Measurements from ENCODE around the gene NIPAL3.
"Not testable (repeated sequence)": the region's sequence is repeated elsewhere in the genome, so short reads cannot be mapped to it uniquely, and the experiment has no call there.

The NIPAL3 gene

DNA sequence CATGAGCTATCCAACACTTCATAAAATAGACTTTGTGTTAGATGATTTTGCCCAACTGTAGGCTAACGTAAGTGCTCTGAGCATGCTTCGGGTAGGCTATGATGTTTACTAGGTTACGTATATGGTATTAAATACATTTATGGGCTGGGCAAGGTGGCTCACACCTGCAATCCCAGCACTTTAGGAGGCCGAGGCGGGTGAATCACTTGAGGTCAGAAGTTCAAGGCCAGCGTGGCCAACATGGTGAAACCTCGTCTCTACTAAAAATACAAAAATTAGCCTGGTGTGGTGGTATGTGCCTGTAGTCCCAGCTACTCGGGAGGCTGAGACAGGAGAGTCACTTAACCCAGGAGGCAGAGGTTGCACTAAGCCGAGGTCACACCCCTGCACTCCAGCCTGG lies 77.3 kb downstream of the NIPAL3 start:
- not testable (repeated sequence) for DNase-seq

DNA sequence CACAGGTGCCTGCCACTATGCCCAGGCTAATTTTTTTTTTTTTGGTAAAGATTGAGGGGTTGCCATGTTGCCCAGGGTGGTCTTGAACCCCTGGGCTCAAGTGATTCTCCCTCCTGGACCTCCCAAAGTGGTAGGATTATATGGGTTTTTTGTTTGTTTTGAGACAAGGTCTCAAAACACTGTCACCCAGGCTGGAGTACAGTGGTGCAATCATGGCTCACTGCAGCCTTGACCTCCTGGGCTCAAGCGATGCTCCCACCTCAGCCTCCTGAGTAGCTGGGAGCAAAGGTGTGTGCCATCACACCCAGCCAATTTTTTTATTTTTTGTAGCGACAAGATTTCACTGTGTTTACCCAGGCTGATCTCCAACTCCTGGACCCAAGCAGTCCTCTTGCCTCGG lies 78.2 kb downstream of the NIPAL3 start:
- DNase-seq: no peak

DNA sequence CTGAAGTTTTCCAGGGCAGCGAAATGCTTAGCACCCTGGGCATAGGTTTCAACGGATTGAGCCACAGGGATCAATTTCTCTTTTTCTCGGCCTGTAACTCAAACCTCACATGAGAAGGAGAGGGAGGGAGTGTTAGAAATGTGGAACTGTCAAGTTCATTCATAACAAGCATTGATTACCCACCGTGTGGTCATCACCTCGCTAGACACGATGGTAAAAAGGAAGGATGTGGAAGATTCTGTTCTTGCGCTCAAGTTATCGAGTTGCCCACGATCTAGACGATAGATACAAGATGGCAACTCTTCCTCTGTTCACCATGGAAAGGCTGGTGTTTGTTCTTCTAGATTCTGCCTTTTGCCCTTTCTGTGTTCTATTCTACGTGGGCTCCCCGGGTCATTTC lies 83.0 kb downstream of the NIPAL3 start:
- no peak for DNase-seq

DNA sequence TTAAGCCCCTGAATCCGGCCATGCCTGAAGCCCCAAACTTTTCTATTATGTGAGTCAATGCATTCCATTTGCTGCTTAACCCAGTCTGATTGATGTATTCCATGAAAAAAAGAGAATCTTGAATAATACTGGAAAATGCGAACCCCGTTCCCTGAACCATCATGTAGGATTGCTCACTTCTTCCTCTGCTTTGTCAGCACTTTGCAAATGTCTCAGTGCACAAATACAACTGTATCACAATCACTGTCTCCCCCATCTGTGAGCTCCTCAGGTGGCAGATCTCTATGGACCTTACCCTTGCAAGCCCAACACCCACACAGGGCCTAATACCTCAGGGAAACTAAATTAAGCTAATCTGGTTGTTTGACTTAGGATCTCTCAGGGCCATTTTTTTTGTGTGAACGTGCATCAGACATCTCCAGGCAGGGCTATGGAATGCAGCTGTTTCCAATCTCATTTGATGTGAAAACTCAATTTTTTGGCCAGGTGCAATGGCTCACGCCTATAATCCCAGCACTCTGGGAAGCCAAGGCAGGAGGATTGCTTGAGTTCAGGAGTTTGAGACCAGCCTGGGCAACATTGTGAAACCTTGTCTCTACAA lies 84.9 kb downstream of the NIPAL3 start:
- DNase-seq: no peak

DNA sequence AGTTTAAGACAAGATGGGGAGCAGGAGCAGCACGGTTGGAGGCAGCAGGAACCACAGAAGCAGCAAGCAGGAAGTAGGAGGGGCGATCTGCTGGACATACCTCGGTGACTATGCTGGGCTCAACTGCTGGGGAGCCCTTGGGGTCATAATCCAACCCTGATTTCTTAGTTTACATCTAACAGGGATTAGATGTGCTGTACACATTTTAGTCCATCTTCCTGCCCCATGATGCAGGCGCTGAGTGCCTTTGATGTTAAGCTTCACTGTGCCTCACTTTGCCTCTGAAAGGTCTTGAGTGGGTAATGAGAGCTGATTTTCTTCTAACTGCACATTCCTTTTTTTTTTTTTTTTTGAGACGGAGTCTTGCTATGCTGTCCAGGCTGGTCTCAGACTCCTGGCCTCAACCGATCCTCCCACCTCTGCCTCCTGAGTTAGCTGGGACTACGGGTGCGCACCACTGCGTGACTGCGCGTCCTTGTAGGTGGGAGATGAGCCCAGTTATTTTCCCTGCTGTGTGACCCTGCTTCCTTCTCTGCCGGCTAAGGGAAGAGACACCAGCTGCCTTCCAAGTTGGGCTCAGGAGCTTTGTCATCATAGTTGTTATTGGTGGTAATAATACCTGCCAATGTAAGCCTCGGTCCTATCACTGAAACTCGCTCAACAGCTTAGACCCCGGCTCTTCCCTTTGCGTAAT lies 85.9 kb downstream of the NIPAL3 start:
- no peak for DNase-seq

DNA sequence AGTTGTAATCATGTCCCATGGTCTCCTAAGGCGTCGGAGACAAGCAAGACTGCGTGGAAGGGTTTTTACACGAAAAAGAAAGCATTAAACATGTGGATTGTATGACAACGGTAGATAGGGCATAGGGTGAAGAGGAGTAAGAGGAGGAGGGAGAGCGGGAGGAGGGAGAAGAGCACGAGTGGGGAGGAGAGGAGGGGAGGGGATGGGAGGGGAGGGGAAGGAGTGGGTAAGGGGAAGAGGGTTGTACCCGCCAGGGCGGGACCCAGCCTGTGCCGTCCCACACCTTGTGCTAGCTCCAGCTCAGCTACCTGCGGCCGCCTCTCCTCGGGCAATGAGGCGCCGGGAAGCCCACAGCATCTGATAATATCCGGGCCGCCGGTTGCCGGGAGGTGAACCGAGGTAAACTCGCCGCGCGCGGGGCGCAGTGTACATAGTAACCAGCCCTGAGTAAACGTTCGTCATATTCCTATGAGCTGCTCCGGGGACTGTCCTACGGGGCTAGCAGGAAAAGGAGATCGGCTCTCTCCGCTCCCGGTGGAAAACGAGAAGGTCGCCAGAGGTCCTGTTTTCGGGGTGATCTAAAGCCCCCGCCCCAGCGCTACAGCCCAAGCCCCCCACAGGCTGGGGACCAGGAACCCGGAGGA lies 86.6 kb downstream of the NIPAL3 start:
- peak in 1 of 2 donors; percentile 76 for DNase-seq

DNA sequence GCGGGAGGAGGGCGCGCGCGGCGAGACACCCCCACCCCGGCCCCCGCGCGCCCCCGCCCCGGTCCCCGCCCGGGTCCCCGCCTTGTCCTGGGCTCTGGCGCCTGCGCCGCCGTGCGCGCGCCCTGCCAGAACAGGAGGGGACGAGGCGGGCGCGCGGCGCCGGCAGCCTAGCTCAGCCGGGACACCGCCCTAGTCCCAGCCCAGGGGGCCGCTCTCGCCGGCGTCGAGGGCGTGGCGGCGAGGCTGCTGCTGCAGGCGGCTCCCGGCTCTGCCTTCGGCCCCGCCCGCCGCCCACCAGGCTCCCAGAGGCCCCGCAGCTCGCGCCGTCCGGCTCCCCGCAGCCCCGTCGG lies 87.1 kb downstream of the NIPAL3 start, which contains the start of gene RCAN3:
RCAN3 (plus strand) TSS at position 128 of the 350 bp plus-strand sequence. CDS start 11,537 bp downstream, outside the sequence.
- DNase-seq: peak in 1 of 2 donors; percentile 76

DNA sequence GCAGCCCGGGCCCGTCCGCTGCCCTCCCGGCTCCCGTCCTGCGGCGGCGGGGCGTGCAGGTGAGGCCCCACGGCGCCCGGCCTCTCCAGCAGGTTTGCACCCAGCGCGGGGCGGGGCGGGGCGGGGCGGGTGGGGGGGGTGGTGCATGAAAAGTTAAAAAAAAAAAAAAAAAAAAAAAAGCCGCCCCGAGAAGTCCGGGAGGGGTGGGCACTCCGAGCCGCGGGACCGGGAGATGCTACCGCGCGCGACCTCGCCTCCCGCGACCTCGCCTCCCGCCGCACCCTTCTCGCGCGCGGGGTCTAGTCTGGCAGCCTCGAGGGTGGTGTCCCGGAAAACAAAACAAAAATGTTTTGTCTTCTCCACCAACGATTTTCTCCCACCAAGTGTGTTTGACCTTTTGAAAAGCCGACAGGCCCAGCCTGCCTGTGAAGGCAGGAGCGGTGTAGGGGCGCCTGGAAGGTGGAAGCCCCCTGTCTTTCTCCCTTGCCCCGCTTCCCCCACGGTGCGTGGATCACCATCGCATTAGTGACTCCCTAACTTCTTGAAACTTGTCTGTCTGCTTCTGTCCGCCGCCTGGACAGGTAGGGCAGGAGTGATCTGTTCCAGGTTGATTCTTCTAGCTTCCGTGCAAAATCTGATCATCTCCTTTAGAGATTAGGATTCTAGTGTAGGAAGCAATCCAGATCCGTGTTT lies 87.6 kb downstream of the NIPAL3 start:
- no peak for DNase-seq

DNA sequence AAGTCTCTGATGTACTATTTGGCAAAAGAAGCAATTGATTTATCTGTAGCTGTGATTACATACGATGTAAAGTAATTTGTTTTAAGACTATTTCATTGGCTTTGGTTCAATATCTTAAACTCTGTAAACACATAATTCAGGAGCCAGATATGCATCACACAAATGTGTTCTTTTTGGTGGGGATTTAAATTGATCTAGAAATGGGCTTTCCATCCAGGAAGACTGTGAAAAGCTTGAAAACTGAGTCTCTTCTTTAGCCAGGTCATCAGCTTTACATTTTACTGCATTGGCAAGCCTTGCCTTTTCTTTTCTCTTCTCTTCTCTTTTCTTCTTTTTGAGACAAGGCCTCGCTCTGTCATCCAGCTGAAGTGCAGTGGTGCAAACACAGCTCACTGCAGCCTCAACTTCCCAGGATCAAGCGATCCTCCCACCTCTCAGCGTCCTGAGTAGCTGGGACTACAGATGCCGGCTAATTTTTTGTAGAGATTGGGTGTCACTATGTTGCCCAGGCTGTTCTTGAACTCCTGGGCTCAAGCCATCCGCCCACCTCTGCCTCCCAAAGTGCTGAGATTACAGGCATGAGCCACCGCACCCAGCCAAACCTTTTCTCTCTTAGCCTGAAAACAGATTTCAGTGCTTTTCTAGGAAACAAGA lies 88.4 kb downstream of the NIPAL3 start:
- DNase-seq: no peak

DNA sequence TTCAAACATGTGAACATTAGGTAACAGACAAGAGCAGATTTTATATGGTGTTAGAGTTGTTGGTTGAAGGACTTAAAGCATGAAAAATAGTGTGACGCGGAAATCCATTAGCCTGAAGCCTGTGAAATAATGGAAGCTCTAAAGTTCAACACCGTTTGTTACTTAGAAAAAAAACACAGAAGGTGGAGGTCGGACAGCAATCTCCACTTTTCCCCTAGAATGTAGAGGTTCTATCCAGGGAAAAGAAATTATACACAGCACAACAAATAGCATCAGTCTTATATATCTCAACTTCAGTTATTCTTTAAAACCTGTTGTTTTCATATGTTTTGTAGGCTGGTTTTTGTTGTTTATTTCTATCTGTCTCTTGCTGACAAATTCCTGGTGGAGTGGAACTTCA lies 89.0 kb downstream of the NIPAL3 start:
- no peak for DNase-seq

DNA sequence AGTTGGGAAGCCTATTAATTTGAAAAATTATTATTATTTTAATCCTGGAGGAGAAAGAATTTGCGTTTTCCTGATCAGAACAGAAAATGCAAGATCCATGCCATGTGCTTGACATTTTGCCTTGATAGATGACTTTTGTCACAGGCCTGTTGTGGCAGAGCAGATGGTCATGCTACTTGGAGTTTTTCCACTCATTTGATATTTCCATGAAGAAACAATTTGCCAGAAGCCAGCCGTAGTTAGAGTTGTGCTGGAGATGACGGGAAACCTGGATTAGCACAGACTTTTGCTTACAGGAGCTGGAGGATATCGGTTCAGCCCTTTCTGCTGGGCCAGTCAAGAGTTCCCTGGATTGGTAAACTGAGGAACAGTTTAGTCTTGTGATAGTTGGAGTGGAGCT lies 90.2 kb downstream of the NIPAL3 start:
- DNase-seq: no peak

DNA sequence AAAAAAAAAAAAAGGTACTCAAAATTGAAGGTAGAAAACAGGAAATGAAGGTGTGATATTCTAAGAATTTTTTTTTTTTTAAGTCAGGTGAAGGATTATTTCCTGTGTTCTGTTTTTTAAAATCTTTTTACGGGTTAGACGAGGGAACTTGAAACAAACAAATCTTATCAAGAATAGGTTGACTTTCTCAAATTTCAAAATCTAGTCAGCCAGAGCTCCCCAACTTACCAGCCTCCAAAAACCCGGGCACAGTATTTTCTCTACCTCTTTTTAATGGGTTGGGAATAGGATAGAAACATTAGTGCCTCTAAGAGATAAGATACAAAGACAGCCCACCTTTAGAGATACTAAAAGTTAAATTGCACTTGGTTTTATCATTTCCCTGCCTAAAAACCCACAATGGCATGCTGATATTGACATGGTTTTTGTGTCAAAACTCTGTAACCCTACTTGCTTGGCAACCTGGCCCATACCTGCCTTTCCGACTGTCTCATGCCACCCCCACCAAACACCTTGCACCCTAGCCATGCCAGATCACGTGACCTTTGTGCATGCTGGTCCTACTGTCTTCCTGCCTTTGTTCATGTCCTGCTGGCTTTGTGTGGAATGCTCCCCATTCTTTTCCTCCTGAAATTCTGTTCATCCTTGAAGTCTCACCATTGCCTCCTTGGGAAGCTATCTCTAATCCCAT lies 91.2 kb downstream of the NIPAL3 start:
- no peak for DNase-seq

DNA sequence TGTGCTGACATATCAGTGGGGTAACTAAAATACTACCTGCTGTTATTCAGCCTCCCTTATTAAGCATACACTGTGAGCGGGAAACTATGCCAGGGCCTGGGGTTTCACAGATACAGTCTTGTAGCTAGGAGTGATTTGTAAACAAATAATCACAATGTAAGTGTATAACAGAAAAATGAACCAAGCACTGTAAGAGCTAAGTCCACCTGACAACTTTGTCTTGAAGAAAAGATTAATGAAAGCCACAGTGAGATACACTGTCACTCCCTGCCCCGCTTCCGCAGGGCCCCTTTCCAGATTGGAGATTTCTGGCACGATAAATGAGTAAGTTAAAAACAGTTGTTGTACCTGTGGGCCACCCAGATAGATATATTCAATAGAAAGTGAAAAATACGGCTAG lies 91.8 kb downstream of the NIPAL3 start:
- no peak for DNase-seq

DNA sequence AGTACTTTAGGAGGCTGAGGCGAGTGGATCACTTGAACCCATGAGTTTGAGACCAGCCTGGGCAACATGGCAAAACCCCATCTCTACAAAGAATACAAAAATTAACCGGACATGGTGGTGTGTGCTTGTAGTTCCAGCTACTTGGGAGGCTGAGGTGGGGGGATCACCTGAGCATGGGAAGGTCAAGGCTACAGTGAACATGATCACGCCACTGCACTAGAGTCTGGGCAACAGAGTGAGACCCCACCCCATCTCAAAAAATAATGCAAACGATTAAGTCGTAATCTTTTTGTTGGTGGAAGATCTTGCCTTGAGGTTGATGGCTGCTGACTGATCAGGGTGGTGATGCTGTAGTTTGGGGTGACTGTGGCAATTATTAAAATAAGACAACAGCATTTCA lies 93.3 kb downstream of the NIPAL3 start:
- no peak for DNase-seq

DNA sequence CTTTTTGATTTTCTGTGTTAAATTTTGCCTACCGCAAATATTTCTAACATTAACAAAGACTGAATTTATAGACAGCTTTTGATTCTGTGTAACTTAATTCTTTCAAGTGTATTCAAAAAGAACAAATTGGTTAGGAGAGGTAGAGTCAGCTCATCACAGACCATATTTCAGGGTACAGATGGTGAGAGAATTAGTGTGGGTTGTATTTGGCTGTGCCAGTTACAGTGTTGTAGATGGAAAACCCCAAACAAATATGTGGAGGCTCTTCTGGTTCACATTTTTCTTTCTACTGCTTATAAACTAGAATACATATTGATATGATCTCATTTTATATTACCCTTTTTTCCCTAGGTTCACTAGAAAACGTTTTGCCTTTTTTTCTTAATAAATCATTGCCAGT lies 98.1 kb downstream of the NIPAL3 start:
- DNase-seq: no peak

DNA sequence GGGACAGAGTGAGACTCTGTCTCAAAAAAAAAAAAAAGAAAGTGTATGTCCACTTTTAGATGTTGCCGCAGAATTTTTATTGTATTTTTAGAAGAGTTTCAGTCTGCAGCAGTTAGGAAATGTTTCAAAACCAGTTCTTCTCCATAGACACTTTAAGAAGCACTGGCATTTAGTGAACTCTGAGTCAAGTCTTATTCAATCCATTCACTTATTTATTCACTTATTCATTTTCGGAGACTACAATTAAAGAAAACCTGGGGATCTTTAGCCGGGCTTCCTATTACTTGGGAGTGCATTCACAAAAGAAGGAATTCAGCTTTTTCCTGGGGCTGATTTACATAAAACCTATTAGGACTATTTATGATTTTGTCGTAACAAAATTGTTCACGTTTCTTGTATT lies 99.3 kb downstream of the NIPAL3 start:
- no peak for DNase-seq

DNA sequence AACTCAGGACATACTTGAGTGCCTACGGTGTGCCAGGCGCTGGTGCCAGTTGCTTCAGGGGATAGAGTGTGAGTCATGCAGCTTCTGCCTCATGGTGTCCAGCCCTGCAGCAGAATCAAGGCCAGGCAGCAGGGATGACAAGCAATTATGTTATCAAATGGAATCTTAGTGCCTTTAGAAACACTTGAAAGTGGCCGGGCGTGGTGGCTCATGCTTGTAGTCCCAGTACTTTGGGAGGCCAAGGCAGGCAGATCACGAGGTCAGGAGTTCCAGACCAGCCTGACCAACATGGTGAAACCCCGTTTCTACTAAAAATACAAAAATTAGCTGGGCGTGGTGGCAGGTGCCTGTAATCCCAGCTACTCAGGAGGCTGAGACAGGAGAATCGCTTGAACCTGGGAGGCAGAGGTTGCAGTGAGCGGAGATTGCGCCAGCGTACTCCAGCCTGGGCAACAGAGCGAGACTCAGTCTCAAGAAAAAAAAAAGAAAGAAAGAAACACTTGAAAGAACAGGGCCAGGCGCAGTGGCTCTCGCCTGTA lies 100.1 kb downstream of the NIPAL3 start:
- DNase-seq: not testable (repeated sequence)

DNA sequence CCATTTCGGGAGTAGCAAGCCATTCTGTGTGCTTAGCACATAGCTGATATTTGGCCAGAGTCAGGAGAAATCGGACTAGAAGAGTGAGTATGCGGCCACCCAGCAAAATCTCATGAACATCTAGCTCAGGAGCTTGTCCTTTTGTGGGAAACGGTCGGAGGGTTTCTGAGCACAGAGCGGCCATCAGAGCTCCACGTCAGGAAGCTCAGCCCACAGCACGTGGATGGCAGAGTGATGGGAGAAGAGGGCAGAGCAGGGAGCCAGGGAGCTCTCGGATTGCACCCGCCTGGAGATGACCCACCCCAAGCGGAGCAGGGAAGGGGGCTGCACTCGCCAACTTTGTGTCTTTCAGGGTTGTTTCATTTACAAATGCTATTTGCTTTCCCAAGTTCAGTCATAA lies 100.9 kb downstream of the NIPAL3 start:
- no peak for DNase-seq

DNA sequence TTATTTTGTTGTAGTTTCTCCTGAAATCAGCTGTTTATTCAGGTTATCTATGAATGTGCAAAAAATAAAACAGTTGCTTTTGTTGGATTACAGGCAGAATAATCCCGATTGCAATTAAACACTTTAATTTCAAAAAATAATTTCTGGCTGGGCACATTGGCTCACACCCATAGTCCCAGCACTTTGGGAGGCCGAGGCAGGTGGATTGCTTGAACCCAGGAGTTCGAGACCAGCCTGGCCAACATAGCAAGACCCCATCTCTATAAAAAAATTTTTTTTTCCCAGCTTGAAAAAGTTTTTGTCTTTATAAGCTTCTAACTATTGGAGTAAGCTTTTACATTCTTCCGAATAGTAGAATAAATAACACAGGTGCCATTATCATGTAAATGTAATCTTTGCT lies 102.3 kb downstream of the NIPAL3 start:
- no peak for DNase-seq

DNA sequence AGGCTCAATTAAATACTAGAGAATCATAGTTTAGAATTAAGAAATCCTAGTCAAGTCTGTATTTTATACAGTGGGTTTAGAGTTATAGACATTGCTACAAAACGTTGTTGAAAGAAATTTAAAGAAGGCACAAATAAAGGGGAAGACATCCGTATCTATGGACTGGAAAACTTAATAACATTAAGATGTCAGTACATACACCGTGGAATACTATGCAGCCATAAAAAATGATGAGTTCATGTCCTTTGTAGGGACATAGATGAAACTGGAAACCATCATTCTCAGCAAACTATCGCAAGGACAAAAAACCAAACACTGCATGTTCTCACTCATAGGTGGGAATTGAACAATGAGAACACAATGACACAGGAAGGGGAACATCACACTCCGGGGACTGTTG lies 104.7 kb downstream of the NIPAL3 start:
- DNase-seq: not testable (repeated sequence)

All from bone marrow (tissue), 2 donors.